Fibroblast of lung (primary cell): ENCODE measurements around the gene OR2T33. TPM values are rescaled to one million over a fixed set of nuclear protein-coding genes. Genes with fewer than 3 reads are reported as not detected.

Experiments used
- DNase-seq, 2 donors: peaks; one replicate each; pipeline versions ENCODE4 v3.0.0 to v3.0.0-alpha.2; 2010; ENCODE audit warnings: low read depth in 2 of 2
- H2AFZ ChIP-seq: 2 replicates; pipeline ENCODE4 v1.5.1; 2012; ENCODE audit warnings: low read length, control low read depth, inconsistent platforms
- H3K27ac ChIP-seq: 2 replicates; pipeline ENCODE4 v1.5.1; 2011; ENCODE audit warnings: low read length, control low read depth; ENCODE audit not compliant: insufficient read depth
- H3K27me3 ChIP-seq: 2 replicates; pipeline ENCODE4 v1.5.1; 2011; ENCODE audit warnings: mild to moderate bottlenecking, low read length; ENCODE audit not compliant: control insufficient read depth, insufficient read depth
- H3K36me3 ChIP-seq: 2 replicates; pipeline ENCODE4 v1.5.1; 2011; ENCODE audit warnings: low read length; ENCODE audit not compliant: control insufficient read depth, insufficient read depth
- H3K4me1 ChIP-seq: 2 replicates; pipeline ENCODE4 v1.5.1; 2011; ENCODE audit warnings: low read length; ENCODE audit not compliant: control insufficient read depth, insufficient read depth; ENCODE audit errors: extremely low read depth
- H3K4me2 ChIP-seq: 2 replicates; pipeline ENCODE4 v1.5.1; 2011; ENCODE audit warnings: low read length, control low read depth; ENCODE audit not compliant: insufficient read depth; ENCODE audit errors: extremely low read depth
- H3K4me3 ChIP-seq, 4 experiments: fragments of 200-600 bp in 1 of 4; sonication (generic) in 1 of 4; replicated peaks in 1 of 4; 2 replicates each; pipeline ENCODE4 v1.5.1; 2011 to 2016; ENCODE audit warnings: low read length in 4 of 4, low read depth in 3 of 4, mild to moderate bottlenecking in 3 of 4, control low read depth in 2 of 4, inconsistent platforms in 1 of 4, mixed read lengths in 1 of 4; ENCODE audit not compliant: insufficient read depth in 1 of 4; ENCODE audit errors: control extremely low read depth in 1 of 4
- H3K79me2 ChIP-seq: 2 replicates; pipeline ENCODE4 v1.5.1; 2012; ENCODE audit warnings: mild to moderate bottlenecking, low read length, inconsistent platforms; ENCODE audit not compliant: control insufficient read depth, insufficient read depth
- H3K9ac ChIP-seq: 2 replicates; pipeline ENCODE4 v1.5.1; 2011; ENCODE audit warnings: mild to moderate bottlenecking, low read length, control low read depth; ENCODE audit not compliant: insufficient read depth
- H3K9me3 ChIP-seq: 2 replicates; pipeline ENCODE4 v1.5.1; 2012; ENCODE audit warnings: low read depth, low read length; ENCODE audit not compliant: control insufficient read depth, insufficient read depth
- H4K20me1 ChIP-seq: 2 replicates; pipeline ENCODE4 v1.5.1; 2011; ENCODE audit warnings: low read length; ENCODE audit not compliant: control insufficient read depth, insufficient read depth; ENCODE audit errors: extremely low read depth
- EZH2 ChIP-seq: IDR thresholded peaks from 2 replicates; pipeline ENCODE4 v1.5.1; 2012; ENCODE audit warnings: low read length, control low read depth, mild to moderate bottlenecking; ENCODE audit errors: missing control alignments
- polyA plus RNA-seq, 2 donors: library from polyadenylated mRNA; depleted of rRNA in 1 of 2; stranded (reverse) in 1 of 2; unstranded in 1 of 2; fragments of >200 nt; gene quantifications; 2 replicates each; pipeline ENCODE4 v1.2.1, GENCODE V29; 2011 to 2012; ENCODE audit warnings: missing spikeins in 1 of 2
- total RNA-seq: library from RNA; depleted of rRNA; stranded (reverse); fragments of >200 nt; gene quantifications from 2 replicates; pipeline ENCODE4 v1.2.1, GENCODE V29; 2014
- TF ChIP-seq, protein P1 (sequence below), 2 donors: IDR thresholded peaks in 1 of 2; conservative IDR thresholded peaks in 1 of 2; 1 replicate in 1 of 2; 2 replicates in 1 of 2; pipeline ENCODE4 v1.5.1; 2011 to 2012; ENCODE audit warnings: low read length in 2 of 2, control low read depth in 1 of 2, inconsistent platforms in 1 of 2, low read depth in 1 of 2, mild to moderate bottlenecking in 1 of 2

The OR2T33 gene
- total and polyA plus RNA-seq, 2 donors (not counting 1 experiment from before 2014, with no cell fraction given): not detected

DNA sequence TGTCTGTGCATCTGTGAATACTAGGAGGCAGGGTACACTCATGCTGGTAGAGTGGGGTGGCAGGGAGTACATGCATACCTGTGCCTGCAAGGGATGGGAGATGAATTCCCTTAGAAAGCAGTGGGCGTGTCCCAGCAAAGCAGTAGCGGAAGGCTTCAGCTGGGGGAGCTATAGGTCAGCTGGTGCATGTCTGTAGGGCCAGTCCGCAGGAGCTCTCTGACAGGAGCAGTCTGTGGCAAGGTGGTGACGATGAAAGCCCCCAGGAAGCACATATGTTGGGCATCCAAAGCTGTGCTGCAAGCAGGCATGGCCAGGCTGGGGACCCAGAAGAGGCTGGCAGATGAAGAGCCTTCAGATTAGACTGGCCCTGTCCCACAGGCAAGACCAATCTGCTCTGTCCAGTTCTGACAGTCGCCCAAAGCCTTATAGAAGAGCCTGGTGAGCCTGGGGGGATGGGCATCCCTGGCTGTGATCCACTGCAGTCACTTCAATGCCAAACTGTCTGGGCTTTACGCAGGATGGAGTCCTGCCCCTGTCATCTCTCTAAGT lies 48.3 kb downstream of the OR2T33 start:
- H3K9me3 ChIP-seq: no peaks in the 10 kb centered on the region
- no peak for TF ChIP-seq EZH2
- TF ChIP-seq, protein P1, sequence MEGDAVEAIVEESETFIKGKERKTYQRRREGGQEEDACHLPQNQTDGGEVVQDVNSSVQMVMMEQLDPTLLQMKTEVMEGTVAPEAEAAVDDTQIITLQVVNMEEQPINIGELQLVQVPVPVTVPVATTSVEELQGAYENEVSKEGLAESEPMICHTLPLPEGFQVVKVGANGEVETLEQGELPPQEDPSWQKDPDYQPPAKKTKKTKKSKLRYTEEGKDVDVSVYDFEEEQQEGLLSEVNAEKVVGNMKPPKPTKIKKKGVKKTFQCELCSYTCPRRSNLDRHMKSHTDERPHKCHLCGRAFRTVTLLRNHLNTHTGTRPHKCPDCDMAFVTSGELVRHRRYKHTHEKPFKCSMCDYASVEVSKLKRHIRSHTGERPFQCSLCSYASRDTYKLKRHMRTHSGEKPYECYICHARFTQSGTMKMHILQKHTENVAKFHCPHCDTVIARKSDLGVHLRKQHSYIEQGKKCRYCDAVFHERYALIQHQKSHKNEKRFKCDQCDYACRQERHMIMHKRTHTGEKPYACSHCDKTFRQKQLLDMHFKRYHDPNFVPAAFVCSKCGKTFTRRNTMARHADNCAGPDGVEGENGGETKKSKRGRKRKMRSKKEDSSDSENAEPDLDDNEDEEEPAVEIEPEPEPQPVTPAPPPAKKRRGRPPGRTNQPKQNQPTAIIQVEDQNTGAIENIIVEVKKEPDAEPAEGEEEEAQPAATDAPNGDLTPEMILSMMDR (conservative IDR thresholded peaks at IDR 0.05 in 1 of 2, IDR thresholded peaks at IDR 0.05 in 1 of 2; ENCODE audit: low read depth in 1 of 2, low read length in 2 of 2): no peak
- no peak overlapping the region for H3K4me2 ChIP-seq

DNA sequence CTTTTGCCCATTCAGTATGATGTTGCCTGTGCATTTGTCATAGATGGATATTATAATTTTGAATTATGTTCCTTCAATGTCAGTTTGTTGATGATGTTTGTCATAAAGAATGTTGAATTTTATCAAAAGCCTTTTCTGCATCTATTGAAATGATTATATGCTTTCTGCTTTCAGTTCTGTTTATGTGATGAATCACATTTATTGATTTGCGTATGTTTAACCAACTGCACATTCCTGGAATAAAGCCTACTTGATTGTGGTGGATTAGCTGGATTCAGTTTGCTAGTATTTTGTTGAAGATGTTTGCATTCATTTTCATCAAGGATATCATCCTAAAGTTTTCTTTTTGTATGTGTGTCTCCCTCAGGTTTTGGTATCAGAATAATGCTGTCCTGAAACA lies 52.2 kb downstream of the OR2T33 start:
- no peaks in the 10 kb centered on the region for H4K20me1 ChIP-seq
- DNase-seq: no peak
- TF ChIP-seq, protein P1 (conservative IDR thresholded peaks at IDR 0.05 in 1 of 2, IDR thresholded peaks at IDR 0.05 in 1 of 2; ENCODE audit: low read depth in 1 of 2, low read length in 2 of 2): no peak
- TF ChIP-seq EZH2: no peak
- H3K79me2 ChIP-seq: no peaks in the 10 kb centered on the region
- H3K9me3 ChIP-seq: no peaks in the 10 kb centered on the region
- H3K36me3 ChIP-seq: no peaks in the 10 kb centered on the region
- H3K4me1 ChIP-seq: no peaks in the 10 kb centered on the region
- H3K4me3 ChIP-seq: no peak overlapping the region
- no peaks in the 10 kb centered on the region for H3K27me3 ChIP-seq
- no peak overlapping the region for H3K4me2 ChIP-seq
- H3K9ac ChIP-seq: no peak overlapping the region
- no peak overlapping the region for H3K27ac ChIP-seq
- no peak overlapping the region for H2AFZ ChIP-seq

More for the DNA sequence above, 48.3 kb downstream of the OR2T33 start:
- Histone ChIP-seq H3K27ac (no peak overlapping the region), H3K9ac (no peak overlapping the region), H3K27me3 (no peaks in the 10 kb centered on the region), H3K4me1 (no peaks in the 10 kb centered on the region), H3K4me3 (no peak overlapping the region), H2AFZ (no peak overlapping the region), H4K20me1 (no peaks in the 10 kb centered on the region), H3K36me3 (no peaks in the 10 kb centered on the region), H3K79me2 (no peaks in the 10 kb centered on the region)
- no peak for DNase-seq

Other genes with a start within 250 kb of the OR2T33 start
- gene OR2L2, start 247.9 kb downstream of the OR2T33 start, total RNA-seq: under 0.01 TPM in 1 of 2 replicates, not detected in the other
- 0.03 TPM in 1 of 2 replicates, not detected in the other for gene OR2L2, start 247.9 kb downstream of the OR2T33 start, polyA plus RNA-seq
- gene OR2L3, start 231.1 kb downstream of the OR2T33 start, total RNA-seq: under 0.01 TPM in 1 of 2 replicates, not detected in the other
- gene OR2L3, start 231.1 kb downstream of the OR2T33 start, polyA plus RNA-seq: not detected in 2 replicates
- not detected in 2 replicates for gene OR2L13, start 182.8 kb downstream of the OR2T33 start, total RNA-seq
- gene OR2L13, start 182.8 kb downstream of the OR2T33 start, polyA plus RNA-seq: 0.03 TPM in 1 of 2 replicates, not detected in the other
- not detected in 2 replicates for gene OR2M5, start 132.8 kb downstream of the OR2T33 start, total RNA-seq
- gene OR2M5, start 132.8 kb downstream of the OR2T33 start, polyA plus RNA-seq: not detected in 2 replicates
- gene OR2M2, start 103.2 kb downstream of the OR2T33 start, total RNA-seq: not detected in 2 replicates
- not detected in 2 replicates for gene OR2M2, start 103.2 kb downstream of the OR2T33 start, polyA plus RNA-seq
- gene OR2M3, start 80.7 kb downstream of the OR2T33 start, total RNA-seq: under 0.01 TPM in 1 of 2 replicates, not detected in the other
- 0.02 TPM in 1 of 2 replicates, not detected in the other for gene OR2M3, start 80.7 kb downstream of the OR2T33 start, polyA plus RNA-seq
- gene OR2M4, start 46.6 kb downstream of the OR2T33 start, total RNA-seq: under 0.01 TPM in 1 of 2 replicates, not detected in the other
- gene OR2M4, start 46.6 kb downstream of the OR2T33 start, polyA plus RNA-seq: 0.05 TPM in 1 of 2 replicates, not detected in the other
- gene OR2T12, start 25.4 kb upstream of the OR2T33 start, total RNA-seq: not detected in 2 replicates
- not detected in 2 replicates for gene OR2T12, start 25.4 kb upstream of the OR2T33 start, polyA plus RNA-seq
- not detected in 2 replicates for gene OR2M7, start 46.6 kb upstream of the OR2T33 start, total RNA-seq
- gene OR2M7, start 46.6 kb upstream of the OR2T33 start, polyA plus RNA-seq: not detected in 2 replicates
- gene OR14C36, start 70.8 kb upstream of the OR2T33 start, total RNA-seq: not detected in 2 replicates
- not detected in 2 replicates for gene OR14C36, start 70.8 kb upstream of the OR2T33 start, polyA plus RNA-seq
- not detected in 2 replicates for gene OR2T4, start 83.7 kb upstream of the OR2T33 start, total RNA-seq
- gene OR2T4, start 83.7 kb upstream of the OR2T33 start, polyA plus RNA-seq: not detected in 2 replicates
- gene OR2T6, start 97.8 kb upstream of the OR2T33 start, total RNA-seq: not detected in 2 replicates
- gene OR2T6, start 97.8 kb upstream of the OR2T33 start, polyA plus RNA-seq: not detected in 2 replicates
- gene OR2T1, start 125.1 kb upstream of the OR2T33 start, total RNA-seq: not detected in 2 replicates
- gene OR2T1, start 125.1 kb upstream of the OR2T33 start, polyA plus RNA-seq: not detected in 2 replicates
- gene OR2T2, start 167.7 kb upstream of the OR2T33 start, total RNA-seq: not detected in 2 replicates
- not detected in 2 replicates for gene OR2T2, start 167.7 kb upstream of the OR2T33 start, polyA plus RNA-seq
- gene OR2T3, start 195.4 kb upstream of the OR2T33 start, total RNA-seq: not detected in 2 replicates
- gene OR2T3, start 195.4 kb upstream of the OR2T33 start, polyA plus RNA-seq: not detected in 2 replicates
- not detected in 2 replicates for gene OR2T5, start 210.6 kb upstream of the OR2T33 start, total RNA-seq
- gene OR2T5, start 210.6 kb upstream of the OR2T33 start, polyA plus RNA-seq: not detected in 2 replicates
- not detected in 2 replicates for gene OR2G6, start 230.1 kb upstream of the OR2T33 start, total RNA-seq
- gene OR2G6, start 230.1 kb upstream of the OR2T33 start, polyA plus RNA-seq: not detected in 2 replicates